ENCODE results near the gene LMO4.

GRCh38 chr1:87318806-87319205, 9.9 kb upstream of the LMO4 start:
- TF ChIP-seq, protein P1, sequence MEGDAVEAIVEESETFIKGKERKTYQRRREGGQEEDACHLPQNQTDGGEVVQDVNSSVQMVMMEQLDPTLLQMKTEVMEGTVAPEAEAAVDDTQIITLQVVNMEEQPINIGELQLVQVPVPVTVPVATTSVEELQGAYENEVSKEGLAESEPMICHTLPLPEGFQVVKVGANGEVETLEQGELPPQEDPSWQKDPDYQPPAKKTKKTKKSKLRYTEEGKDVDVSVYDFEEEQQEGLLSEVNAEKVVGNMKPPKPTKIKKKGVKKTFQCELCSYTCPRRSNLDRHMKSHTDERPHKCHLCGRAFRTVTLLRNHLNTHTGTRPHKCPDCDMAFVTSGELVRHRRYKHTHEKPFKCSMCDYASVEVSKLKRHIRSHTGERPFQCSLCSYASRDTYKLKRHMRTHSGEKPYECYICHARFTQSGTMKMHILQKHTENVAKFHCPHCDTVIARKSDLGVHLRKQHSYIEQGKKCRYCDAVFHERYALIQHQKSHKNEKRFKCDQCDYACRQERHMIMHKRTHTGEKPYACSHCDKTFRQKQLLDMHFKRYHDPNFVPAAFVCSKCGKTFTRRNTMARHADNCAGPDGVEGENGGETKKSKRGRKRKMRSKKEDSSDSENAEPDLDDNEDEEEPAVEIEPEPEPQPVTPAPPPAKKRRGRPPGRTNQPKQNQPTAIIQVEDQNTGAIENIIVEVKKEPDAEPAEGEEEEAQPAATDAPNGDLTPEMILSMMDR (IDR thresholded peaks at IDR 0.05), result no peak
- TF ChIP-seq POLR2A (IDR thresholded peaks at IDR 0.05), result no peak

Measured in uterus (tissue), 2 donors.